DMS79 (cell line): ENCODE data around the gene SLC19A1.
"Not testable (repeated sequence)": the region's sequence is repeated elsewhere in the genome, so short reads cannot be mapped to it uniquely, and the experiment has no call there.

Experiments used
- DNase-seq: peaks from one replicate; lab custom pipeline; 2025; lab: John Stamatoyannopoulos, UW

SLC19A1 gene

DNA sequence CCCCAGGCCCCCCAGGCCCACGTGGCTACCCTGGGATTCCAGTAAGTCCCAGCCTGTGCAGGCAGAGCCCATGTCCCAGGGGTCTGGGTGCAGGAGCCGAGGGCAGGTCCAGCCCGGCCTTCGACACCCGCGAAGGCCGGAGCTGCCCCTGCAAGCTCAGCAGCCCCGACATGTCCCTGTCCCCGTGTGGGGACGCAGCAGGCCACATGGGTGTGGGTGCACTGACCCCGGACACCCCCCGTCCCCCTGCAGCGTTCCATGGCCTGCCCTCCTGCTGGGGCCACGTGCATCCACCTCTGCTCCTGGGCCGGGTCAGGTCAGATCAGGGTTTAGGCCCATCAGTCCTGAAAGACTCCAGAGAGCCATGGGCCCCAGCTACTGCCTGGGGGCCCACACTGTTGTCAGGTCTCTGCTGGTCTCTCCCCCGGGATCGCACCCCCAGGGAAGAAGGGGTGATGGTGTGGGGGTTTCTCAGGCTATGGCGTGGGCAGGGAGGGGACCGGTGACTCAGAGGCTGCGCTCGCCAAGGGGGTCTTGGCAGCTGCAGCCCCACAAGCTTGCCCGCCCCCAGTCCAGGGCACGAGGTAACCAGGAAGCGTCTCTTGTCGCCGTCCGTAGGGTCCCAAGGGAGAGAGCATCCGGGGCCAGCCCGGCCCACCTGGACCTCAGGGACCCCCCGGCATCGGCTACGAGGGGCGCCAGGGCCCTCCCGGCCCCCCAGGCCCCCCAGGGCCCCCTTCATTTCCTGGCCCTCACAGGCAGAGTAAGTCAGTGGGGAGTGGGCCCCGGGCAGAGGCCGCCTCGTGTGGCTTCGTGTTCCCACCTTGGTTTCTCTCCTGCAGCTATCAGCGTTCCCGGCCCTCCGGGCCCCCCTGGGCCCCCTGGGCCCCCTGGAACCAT lies 37.5 kb downstream of the SLC19A1 start:
- no peak for DNase-seq

- DNase-seq: no peak
Measured at GRCh38 chr21:45504021-45504515, 38.2 kb downstream of the SLC19A1 start.

GRCh38 chr21:45503226-45503625 lies 39.0 kb downstream of the SLC19A1 start:
- DNase-seq: not testable (repeated sequence)

DNA sequence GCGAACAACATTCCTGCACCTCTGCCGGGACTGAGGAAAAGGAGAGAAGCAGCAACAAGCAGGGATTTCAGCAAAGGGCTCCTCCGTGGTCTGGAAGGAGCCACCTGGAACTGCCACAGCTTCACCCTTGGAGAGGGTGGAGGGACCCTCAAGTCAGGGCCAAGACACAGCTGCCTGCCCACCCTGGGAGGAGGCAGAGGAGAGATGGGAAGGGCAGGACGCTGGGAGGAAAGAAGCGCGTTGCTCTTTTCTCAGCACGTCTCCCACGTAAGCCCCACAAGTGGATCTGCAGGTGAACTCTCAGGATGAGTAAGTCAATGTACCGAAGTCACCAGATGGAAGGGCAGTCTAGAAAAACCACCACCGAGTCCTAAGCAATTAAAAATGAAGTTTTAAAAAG lies 39.6 kb downstream of the SLC19A1 start:
- no peak for DNase-seq

- no peak for DNase-seq
Measured at GRCh38 chr21:45502006-45502345, 40.3 kb downstream of the SLC19A1 start.

- DNase-seq: not testable (repeated sequence)
Measured at GRCh38 chr21:45501081-45502005, 40.9 kb downstream of the SLC19A1 start.

- DNase-seq: no peak
Measured at GRCh38 chr21:45499970-45500577, 42.2 kb downstream of the SLC19A1 start.

- no peak for DNase-seq
Measured at GRCh38 chr21:45499201-45499750, 43.0 kb downstream of the SLC19A1 start.

DNA sequence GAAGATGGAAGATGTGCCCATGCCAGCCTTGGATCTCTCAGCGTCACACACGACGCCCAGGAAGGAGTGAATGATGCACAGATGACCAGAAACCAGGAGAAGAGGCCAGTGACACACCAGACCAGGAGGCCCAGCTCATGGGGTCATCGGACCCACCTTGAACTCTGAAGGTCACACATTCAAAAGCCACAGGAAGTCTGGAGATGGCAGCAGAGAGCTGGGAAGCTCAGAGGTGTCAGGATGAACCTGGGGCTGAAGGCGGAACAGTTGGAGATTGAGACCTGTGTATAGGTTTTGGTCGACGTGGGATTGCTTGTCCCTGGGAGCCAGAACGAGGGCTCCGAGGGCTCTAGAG lies 43.6 kb downstream of the SLC19A1 start:
- DNase-seq: no peak

DNA sequence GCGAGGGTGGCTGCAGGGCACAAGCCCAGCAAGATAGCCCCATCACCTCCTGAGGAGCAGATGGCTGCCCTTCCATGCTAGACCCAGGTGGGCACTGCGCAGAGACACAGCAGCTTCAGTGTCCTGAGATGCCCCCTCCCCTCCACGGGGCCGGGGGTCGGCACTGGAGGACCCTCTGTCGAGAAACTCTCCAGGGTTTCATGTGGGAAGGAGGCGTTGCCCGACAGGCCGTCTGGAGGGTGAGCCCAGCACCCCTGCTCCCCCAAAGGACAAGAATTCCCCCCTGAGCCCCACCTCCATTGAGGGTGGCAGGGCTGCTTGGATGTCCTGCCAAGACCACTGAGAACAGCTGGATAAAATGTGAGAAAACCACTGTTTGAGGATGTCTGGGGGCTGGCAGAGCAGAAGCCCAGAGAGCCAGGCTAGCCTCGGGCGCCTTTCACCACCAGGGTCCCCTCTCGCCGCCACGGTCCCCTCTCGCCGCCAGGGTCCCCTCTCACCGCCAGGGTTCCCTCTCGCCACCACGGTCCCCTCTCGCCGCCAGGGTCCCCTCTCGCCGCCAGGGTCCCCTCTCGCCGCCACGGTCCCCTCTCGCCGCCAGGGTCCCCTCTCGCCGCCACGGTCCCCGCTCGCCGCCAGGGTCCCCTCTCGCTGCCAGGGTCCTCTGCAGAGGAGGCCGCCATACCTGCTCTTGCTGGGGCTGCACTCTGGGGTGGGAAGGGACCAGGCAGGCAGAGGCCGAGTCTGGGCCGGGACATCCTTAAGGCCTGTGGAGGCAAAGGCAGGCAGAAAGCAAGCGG lies 44.2 kb downstream of the SLC19A1 start:
- no peak for DNase-seq

- no peak for DNase-seq
Measured at GRCh38 chr21:45496968-45497845, 45.0 kb downstream of the SLC19A1 start.

GRCh38 chr21:45496151-45496967 lies 45.9 kb downstream of the SLC19A1 start:
- DNase-seq: no peak

DNA sequence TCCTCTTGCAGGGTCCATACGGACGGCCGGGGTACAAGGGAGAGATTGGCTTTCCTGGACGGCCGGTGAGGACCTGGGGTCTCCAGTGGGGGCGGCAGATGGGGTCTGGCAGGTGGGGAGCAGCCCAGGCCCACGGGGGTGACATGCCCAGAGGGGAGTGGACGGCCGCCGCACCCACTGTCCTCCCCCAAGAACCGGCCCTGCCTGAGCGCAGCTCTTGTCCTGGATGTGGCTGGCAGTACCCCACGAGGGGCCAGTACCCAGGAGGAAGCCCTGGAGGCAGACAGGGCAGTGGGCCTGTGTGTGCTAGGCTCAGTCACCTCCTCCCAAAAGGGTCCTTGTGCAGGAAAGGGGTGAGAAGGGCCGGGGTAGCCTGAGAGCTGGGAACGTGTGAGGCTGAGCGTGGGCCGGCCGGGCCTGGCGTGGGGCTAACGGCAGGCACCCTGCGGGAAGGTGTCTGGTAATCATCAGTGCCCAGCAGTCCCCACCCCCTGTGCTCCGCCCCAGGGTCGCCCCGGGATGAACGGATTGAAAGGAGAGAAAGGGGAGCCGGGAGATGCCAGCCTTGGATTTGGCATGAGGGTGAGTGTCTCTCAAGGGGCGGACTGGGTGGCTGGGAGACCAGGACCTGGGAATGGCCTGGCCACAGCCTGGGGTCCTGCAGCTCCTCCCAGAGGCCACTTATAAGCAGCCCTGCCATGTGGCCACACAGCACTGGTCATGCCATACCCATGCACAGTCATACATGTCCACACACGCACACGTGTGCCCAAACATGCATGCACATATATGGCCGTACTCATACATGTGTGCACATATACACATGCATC lies 47.2 kb downstream of the SLC19A1 start:
- DNase-seq: no peak

GRCh38 chr21:45494135-45494850 lies 47.9 kb downstream of the SLC19A1 start:
- no peak for DNase-seq

DNA sequence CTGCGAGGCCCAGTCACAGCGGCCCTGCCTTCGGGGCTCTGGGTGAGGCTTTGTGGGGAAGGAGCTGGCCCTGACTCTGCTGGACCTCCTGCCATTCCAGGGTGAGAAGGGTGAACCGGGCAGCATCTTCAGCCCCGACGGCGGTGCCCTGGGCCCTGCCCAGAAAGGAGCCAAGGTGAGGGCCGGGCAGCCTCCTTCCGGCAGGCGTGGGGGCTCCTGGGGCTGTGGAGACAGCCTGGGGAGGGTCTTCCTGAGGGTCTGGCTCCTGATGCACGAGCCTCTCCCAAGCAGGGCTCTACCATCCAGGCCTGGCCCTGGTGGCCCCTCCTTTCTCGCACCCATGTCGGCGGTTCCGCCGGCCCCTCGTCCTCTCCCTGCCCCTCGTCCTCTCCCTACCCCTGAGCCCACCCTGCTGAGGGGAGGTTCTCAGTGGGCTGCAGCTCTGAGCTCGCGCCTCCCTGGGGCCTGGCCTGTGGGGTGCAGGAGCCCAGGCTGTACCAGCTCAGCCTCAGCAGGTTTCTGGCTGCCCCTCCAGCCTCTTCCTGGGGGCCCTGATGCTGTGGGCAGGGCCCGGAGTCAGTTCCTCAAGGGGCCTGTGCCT lies 48.7 kb downstream of the SLC19A1 start:
- DNase-seq: no peak

- no peak for DNase-seq
Measured at GRCh38 chr21:45492765-45493164, 49.5 kb downstream of the SLC19A1 start.

DNA sequence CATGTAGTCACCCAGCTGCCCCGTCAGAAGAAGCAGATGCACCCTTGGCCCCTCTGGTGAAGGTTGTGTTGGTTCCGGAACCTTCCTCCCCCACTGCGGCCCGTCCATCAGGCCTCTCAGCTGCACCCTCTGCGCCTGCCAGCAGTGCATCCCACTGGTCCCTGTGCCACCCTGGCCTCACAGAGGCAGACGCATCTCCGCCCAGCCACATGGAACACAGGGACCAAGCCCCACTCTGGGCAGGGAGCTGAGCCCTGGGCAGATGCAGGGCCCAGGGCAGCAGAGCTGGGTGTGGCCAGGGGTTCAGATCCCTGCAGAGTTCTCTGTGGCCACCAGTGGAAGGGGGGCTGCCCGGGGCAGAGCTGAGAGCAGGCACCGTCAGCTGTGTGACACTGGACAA lies 50.6 kb downstream of the SLC19A1 start:
- no peak for DNase-seq
